Measurements from ENCODE around the gene EARS2. TPM values are rescaled to one million over a fixed set of nuclear protein-coding genes. Genes with fewer than 3 reads are reported as not detected.

The EARS2 gene
- total RNA-seq, 4 donors from 2014 or later = 18.0 to 81.8 (median 39.5) TPM

DNA sequence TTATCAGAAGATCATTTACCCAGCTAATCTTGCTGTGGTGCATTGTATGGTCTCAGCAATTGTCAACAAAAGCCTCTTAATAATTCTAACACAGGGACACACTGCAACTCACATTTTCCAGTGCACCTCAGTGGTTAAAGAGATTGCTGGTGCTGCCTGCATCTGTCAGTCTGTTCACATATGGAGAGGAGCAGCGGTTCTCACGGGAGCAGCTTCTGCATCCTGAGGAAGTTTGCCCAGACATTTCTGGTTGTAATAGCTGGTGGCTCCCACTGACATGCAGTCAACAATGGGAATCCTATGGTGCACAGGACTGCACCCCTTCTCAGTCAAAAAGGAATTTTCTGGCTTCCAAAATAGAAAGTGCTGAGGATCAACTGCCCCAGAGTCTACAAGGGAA is 54.7 kb downstream of the EARS2 start:
- DNase-seq = no peak
- Histone ChIP-seq H3K27ac (no peak overlapping the region), H3K36me3 (no peaks in the 10 kb centered on the region), H3K9me3 (no peaks in the 10 kb centered on the region), H3K4me1 (no peaks in the 10 kb centered on the region), H3K27me3 (no peaks in the 10 kb centered on the region), H3K4me3 (no peak overlapping the region)
- intact Hi-C loops (cut with DNase I; ENCODE audit: low total_unique reads) = no loop called here
- no peak for TF ChIP-seq POLR2A (IDR thresholded peaks at IDR 0.05)
- TF ChIP-seq, protein P1, sequence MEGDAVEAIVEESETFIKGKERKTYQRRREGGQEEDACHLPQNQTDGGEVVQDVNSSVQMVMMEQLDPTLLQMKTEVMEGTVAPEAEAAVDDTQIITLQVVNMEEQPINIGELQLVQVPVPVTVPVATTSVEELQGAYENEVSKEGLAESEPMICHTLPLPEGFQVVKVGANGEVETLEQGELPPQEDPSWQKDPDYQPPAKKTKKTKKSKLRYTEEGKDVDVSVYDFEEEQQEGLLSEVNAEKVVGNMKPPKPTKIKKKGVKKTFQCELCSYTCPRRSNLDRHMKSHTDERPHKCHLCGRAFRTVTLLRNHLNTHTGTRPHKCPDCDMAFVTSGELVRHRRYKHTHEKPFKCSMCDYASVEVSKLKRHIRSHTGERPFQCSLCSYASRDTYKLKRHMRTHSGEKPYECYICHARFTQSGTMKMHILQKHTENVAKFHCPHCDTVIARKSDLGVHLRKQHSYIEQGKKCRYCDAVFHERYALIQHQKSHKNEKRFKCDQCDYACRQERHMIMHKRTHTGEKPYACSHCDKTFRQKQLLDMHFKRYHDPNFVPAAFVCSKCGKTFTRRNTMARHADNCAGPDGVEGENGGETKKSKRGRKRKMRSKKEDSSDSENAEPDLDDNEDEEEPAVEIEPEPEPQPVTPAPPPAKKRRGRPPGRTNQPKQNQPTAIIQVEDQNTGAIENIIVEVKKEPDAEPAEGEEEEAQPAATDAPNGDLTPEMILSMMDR (IDR thresholded peaks at IDR 0.05) = no peak

DNA sequence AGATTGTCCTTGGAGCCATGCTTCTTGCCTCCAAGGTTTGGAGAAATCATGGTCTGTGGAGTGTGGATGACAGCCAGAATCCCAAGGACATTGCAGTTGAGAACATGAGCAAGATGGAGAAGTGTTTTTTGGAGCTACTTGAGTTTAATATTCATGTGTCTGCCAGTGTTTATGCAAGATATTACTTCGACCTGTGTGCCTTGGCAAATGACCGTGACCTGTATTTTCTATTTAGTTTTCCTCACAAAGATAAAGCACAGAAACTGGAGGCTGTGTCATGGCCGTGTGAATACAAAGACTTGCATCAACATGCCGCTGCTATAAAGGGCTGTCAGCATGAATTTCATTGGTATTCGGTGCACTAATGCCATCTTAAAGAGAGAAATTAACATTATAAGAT is 55.9 kb downstream of the EARS2 start:
- H3K4me1 ChIP-seq = no peaks in the 10 kb centered on the region
- TF ChIP-seq, protein P1 (IDR thresholded peaks at IDR 0.05) = no peak
- no peak for TF ChIP-seq POLR2A (IDR thresholded peaks at IDR 0.05)
- no peaks in the 10 kb centered on the region for H3K27me3 ChIP-seq
- intact Hi-C loops (cut with DNase I; ENCODE audit: low total_unique reads) = no loop called here
- no peaks in the 10 kb centered on the region for H3K36me3 ChIP-seq
- no peak overlapping the region for H3K4me3 ChIP-seq
- no peaks in the 10 kb centered on the region for H3K9me3 ChIP-seq
- H3K27ac ChIP-seq = no peak overlapping the region
- DNase-seq = no peak

DNA sequence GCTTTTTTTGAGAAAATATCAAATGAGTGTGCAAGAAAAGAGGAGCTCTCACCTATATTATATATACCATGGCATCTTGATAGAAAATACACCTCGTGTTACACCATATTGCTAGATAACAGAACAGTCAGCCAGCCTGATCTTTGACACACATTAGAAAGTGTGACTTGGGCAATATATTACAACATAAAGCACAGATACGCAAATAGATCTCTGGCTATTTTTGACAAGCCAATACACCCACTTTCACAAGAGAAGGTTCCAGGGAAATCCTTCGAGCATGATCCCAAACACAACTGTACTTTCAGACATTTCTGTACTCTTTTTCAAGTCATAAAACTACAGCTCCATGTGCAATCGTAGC is 56.3 kb downstream of the EARS2 start:
- Histone ChIP-seq H3K4me1 (no peaks in the 10 kb centered on the region), H3K4me3 (no peak overlapping the region), H3K27me3 (no peaks in the 10 kb centered on the region), H3K36me3 (no peaks in the 10 kb centered on the region), H3K9me3 (no peaks in the 10 kb centered on the region), H3K27ac (no peak overlapping the region)
- DNase-seq = no peak
- no peak for TF ChIP-seq POLR2A (IDR thresholded peaks at IDR 0.05)
- TF ChIP-seq, protein P1 (IDR thresholded peaks at IDR 0.05) = no peak
- intact Hi-C loops (cut with DNase I; ENCODE audit: low total_unique reads) = no loop called here

DNA sequence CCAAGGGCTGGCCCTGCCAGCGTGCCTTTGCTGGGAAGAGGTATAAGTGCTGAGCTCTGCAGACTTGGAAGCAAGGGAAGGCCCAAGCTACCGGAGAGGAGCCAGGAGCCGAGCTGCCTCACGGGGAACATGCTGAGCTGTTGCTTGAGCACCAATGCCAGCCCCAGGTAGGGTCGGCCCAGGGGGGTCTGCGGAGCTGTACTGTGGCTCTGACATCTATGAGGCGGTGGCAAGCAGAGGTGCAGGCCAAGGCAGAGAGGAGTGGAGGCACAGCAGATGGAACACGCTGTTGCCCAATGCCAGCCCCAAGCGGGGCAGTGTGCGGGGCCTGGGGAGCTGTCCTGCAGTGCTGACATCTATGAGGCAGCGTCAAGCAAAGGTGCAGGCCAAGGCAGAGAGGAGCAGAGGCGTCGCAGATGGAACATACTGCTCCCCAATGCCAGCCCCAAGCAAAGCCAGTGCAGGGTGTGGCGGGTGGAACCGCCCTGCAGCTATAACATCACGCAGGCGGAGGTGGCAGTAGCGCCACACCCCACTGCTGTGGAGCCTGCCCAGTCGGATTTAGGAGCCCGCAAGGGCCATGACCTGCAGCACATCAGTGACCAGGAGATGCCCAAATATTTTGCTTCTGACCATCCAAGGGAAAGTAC is 56.8 kb downstream of the EARS2 start:
- Histone ChIP-seq H3K4me1 (no peaks in the 10 kb centered on the region), H3K4me3 (no peak overlapping the region), H3K27me3 (no peaks in the 10 kb centered on the region), H3K36me3 (no peaks in the 10 kb centered on the region), H3K9me3 (no peaks in the 10 kb centered on the region), H3K27ac (no peak overlapping the region)
- DNase-seq = no peak
- no peak for TF ChIP-seq POLR2A (IDR thresholded peaks at IDR 0.05)
- TF ChIP-seq, protein P1 (IDR thresholded peaks at IDR 0.05) = no peak
- intact Hi-C loops (cut with DNase I; ENCODE audit: low total_unique reads) = no loop called here

DNA sequence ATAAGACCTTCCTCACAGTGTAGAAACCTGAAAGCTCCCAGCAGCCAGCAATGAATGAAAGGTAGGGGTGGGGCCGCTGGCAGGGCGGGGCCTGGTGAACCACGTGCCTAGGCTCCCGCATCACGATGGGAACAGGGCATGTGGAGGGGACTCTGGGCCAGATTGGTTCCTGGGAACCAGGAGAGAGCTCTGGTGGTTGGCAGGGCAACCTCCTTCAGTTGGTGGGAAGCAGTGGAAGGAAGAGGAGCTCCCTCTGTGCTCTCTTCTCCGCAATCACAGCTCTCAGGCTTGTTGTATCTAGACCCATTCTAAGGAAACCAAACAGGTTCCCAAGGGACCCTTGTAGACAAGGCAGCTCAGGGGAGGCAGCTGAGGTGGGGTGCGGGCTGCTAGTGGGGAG is 57.3 kb downstream of the EARS2 start:
- H3K4me3 ChIP-seq = no peak overlapping the region
- H3K36me3 ChIP-seq = no peaks in the 10 kb centered on the region
- H3K27me3 ChIP-seq = no peaks in the 10 kb centered on the region
- H3K9me3 ChIP-seq = no peaks in the 10 kb centered on the region
- no peaks in the 10 kb centered on the region for H3K4me1 ChIP-seq
- H3K27ac ChIP-seq = no peak overlapping the region
- TF ChIP-seq, protein P1 (IDR thresholded peaks at IDR 0.05) = no peak
- no peak for TF ChIP-seq POLR2A (IDR thresholded peaks at IDR 0.05)
- DNase-seq = no peak
- intact Hi-C loops (cut with DNase I; ENCODE audit: low total_unique reads) = no loop called here
